SU-DHL-6 (cell line): ENCODE data around the gene CCSER2.
"Not testable (repeated sequence)": the region's sequence is repeated elsewhere in the genome, so short reads cannot be mapped to it uniquely, and the experiment has no call there.

ENCODE experiments used
- EZH2phosphoT487 ChIP-seq: fragments of 200-600 bp; sonication (generic), shearing (Covaris generic); conservative IDR thresholded peaks from 2 replicates; pipeline ENCODE4 v1.6.1; 2018; ENCODE audit warnings: mild to moderate bottlenecking, antibody characterized with exemption, low read length, moderate library complexity, mixed read lengths
- TF ChIP-seq, protein P1 (sequence below): fragments of 200-600 bp; sonication (generic); IDR thresholded peaks from one replicate; pipeline ENCODE4 v1.5.1; 2017; ENCODE audit warnings: antibody characterized with exemption, mild to moderate bottlenecking, low read length, moderate library complexity; ENCODE audit not compliant: insufficient read depth, poor library complexity, severe bottlenecking

DNA sequence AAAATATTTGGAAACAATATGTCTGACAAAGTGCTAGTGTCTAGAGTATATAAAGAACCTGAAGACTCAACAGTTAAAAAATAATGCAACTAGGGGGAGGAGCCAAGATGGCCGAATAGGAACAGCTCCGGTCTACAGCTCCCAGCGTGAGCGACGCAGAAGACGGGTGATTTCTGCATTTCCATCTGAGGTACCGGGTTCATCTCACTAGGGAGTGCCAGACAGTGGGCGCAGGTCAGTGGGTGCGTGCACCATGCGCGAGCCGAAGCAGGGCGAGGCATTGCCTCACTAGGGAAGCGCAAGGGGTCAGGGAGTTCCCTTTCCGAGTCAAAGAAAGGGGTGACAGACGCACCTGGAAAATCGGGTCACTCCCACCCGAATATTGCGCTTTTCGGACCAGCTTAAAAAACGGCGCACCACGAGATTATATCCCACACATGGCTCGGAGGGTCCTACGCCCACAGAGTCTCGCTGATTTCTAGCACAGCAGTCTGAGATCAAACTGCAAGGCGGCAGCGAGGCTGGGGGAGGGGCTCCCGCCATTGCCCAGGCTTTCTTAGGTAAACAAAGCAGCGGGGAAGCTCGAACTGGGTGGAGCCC, 48.4 kb upstream of the CCSER2 start:
- TF ChIP-seq, protein P1, sequence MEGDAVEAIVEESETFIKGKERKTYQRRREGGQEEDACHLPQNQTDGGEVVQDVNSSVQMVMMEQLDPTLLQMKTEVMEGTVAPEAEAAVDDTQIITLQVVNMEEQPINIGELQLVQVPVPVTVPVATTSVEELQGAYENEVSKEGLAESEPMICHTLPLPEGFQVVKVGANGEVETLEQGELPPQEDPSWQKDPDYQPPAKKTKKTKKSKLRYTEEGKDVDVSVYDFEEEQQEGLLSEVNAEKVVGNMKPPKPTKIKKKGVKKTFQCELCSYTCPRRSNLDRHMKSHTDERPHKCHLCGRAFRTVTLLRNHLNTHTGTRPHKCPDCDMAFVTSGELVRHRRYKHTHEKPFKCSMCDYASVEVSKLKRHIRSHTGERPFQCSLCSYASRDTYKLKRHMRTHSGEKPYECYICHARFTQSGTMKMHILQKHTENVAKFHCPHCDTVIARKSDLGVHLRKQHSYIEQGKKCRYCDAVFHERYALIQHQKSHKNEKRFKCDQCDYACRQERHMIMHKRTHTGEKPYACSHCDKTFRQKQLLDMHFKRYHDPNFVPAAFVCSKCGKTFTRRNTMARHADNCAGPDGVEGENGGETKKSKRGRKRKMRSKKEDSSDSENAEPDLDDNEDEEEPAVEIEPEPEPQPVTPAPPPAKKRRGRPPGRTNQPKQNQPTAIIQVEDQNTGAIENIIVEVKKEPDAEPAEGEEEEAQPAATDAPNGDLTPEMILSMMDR: not testable (repeated sequence)
- TF ChIP-seq EZH2phosphoT487: not testable (repeated sequence)
